SJCRH30 (cell line): Measurements from ENCODE around the gene TMEM39A. TPM values are rescaled to one million over a fixed set of nuclear protein-coding genes. Genes with fewer than 3 reads are reported as not detected.
A peak's percentile ranks its signal among the peaks of the same experiment; 100 is the strongest.

ENCODE experiments used
- DNase-seq, 2 experiments: peaks; one replicate each; pipeline ENCODE4 v3.0.0-alpha.2; 2015 to 2020
- H3K27ac ChIP-seq: fragments of 250-450 bp; sonication (Bioruptor Pico); 2 replicates; pipeline ENCODE4 v1.5.1; 2020; ENCODE audit warnings: mild to moderate bottlenecking, moderate library complexity
- H3K27me3 ChIP-seq: fragments of 250-450 bp; sonication (Bioruptor Pico); 2 replicates; pipeline ENCODE4 v1.5.1; 2020; ENCODE audit warnings: mild to moderate bottlenecking, moderate library complexity
- H3K36me3 ChIP-seq: fragments of 250-450 bp; sonication (Bioruptor Pico); 2 replicates; pipeline ENCODE4 v1.5.1; 2020; ENCODE audit warnings: mild to moderate bottlenecking, moderate library complexity
- H3K4me1 ChIP-seq: fragments of 250-450 bp; sonication (Bioruptor Pico); 2 replicates; pipeline ENCODE4 v1.5.1; 2020; ENCODE audit warnings: mild to moderate bottlenecking, moderate library complexity
- H3K4me3 ChIP-seq: fragments of 250-450 bp; sonication (Bioruptor Pico); 2 replicates; pipeline ENCODE4 v1.5.1; 2020; ENCODE audit warnings: mild to moderate bottlenecking, moderate library complexity
- H3K9me3 ChIP-seq: fragments of 250-450 bp; sonication (Bioruptor Pico); replicated peaks from 2 replicates; pipeline ENCODE4 v1.5.1; 2020; ENCODE audit warnings: mild to moderate bottlenecking, moderate library complexity
- total RNA-seq: library from RNA; depleted of rRNA; stranded (reverse); fragments of >200 nt; shearing (Covaris generic); gene quantifications from 2 replicates; pipeline ENCODE4 v1.2.3, GENCODE V29; 2014; rRNA removed

TMEM39A gene
- total RNA-seq, 1 experiment from 2014 or later = 38.7 TPM

DNA sequence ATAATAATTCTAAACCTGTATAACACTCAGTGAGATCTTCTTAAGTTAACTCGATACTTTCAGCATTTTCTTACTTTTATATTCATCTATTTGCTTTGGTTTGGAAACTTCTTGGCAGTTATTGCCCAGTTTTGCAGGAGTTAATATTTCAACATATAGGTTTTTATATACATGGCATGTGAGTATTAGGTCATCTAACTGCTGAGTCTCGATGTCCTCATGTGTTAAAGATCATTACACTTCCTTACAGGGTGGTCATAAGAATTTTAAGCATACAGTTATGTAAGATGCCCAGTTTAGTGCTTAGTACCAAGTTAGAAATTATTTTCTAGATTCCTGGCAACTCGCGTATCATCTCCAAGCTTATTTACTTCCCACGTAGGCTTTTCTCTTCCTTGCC lies 62.9 kb downstream of the TMEM39A start:
- no peak overlapping the region for H3K27ac ChIP-seq
- H3K36me3 ChIP-seq = peaks cover 24% of the 10 kb centered on the region
- H3K4me1 ChIP-seq = no peaks in the 10 kb centered on the region

DNA sequence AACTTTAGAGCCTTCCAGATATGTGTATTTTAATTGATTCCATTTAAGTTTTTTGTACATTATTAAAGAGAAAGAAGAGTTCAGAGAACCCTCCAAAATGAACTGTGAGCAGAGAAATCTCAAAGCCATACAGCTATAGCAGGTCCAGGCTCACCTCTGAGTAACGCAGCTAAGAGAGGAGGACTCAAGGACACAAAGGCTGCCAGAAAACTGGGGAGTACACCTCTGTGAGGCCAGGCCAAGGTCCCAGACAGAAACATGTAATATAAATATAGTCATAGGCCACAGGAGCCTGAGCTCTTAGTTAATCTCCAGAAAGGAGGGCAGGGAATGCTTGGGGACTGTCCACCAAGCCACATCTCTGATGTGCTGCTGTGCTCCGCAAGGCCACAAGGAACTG lies 66.5 kb downstream of the TMEM39A start:
- H3K36me3 ChIP-seq = peaks cover 10% of the 10 kb centered on the region
- H3K9me3 ChIP-seq = no peaks in the 10 kb centered on the region; the same call in 1 of the 2 replicates

More for the DNA sequence above, 62.9 kb downstream of the TMEM39A start:
- Histone ChIP-seq H3K4me3 (no peak overlapping the region), H3K9me3 (no peaks in the 10 kb centered on the region; the same call in 1 of the 2 replicates), H3K27me3 (no peaks in the 10 kb centered on the region)
- no peak for DNase-seq

DNA sequence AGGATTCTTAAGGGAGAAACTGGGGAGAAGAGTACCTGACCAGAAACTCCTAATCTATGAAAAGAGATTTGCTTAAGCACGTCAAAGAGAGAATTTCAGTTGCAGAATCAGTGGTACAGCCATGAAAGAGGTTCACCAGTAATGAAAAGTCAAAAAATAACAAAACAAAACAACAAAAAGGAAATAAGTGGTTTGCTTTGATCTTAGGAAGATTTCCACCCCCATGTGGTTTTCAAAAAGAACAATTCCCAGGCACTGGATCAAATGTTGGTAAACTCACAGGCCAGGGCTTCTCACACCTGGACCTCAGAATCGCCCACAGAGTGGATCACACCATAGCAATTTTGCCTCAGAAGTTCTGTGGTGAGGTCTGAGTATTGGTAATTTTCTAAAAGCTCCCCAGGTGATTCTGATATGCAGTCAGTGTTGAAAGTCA lies 67.5 kb downstream of the TMEM39A start:
- H3K36me3 ChIP-seq = peaks cover 13% of the 10 kb centered on the region
- H3K27ac ChIP-seq = no peak overlapping the region
- H3K4me3 ChIP-seq = no peak overlapping the region
- no peaks in the 10 kb centered on the region for H3K27me3 ChIP-seq
- no peaks in the 10 kb centered on the region; the same call in 1 of the 2 replicates for H3K9me3 ChIP-seq
- DNase-seq = no peak
- no peaks in the 10 kb centered on the region for H3K4me1 ChIP-seq

More for the DNA sequence above, 66.5 kb downstream of the TMEM39A start:
- H3K4me1 ChIP-seq = no peaks in the 10 kb centered on the region
- H3K27ac ChIP-seq = no peak overlapping the region
- no peak overlapping the region for H3K4me3 ChIP-seq
- DNase-seq = no peak
- H3K27me3 ChIP-seq = no peaks in the 10 kb centered on the region

DNA sequence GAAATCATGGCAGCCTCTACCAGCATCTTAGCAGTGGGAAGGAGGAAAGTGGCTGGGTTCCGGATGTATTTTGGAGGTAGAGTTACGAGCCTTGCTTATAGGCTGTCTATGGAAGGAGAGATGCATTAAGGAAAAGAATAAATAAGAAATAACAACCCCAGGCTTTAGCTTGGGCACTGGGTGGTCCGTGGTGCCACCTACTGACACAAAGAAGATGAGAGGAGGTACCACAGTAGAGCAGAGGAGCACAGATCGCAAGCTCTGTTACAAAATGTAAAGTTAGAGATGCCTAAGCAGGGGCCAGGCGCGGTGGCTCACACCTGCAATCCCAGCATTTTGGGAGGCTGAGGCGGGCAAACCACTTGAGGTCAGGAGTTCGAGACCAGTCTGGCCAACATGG lies 74.8 kb downstream of the TMEM39A start:
- Histone ChIP-seq H3K4me3 (no peak overlapping the region), H3K4me1 (no peaks in the 10 kb centered on the region), H3K27ac (no peak overlapping the region), H3K36me3 (peaks cover 6% of the 10 kb centered on the region; the same call in 1 of the 2 replicates), H3K9me3 (no peaks in the 10 kb centered on the region), H3K27me3 (no peaks in the 10 kb centered on the region)
- DNase-seq = peak; percentile 19 to 42

DNA sequence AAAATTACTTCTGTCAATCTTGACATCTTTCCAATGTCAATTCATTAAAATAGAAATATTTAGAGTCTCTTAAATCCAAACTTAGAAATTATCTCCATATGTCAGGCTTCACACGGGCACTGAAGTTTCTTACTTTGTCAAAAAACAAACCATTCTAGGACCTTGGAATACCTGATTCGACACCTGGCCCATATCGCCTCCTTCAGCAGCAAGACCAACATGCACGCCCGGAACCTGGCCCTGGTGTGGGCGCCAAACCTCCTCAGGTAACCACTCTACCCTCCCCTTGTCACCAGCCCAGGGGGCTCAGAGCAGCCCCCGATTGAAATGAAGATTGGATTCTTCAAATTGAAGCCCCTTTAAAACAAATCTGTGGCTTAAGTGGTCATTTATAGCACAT lies 81.3 kb downstream of the TMEM39A start:
- H3K27me3 ChIP-seq = no peaks in the 10 kb centered on the region
- H3K27ac ChIP-seq = no peak overlapping the region
- H3K4me1 ChIP-seq = no peaks in the 10 kb centered on the region
- DNase-seq = no peak
- peaks cover 3% of the 10 kb centered on the region; the same call in 1 of the 2 replicates for H3K36me3 ChIP-seq
- no peak overlapping the region for H3K4me3 ChIP-seq
- H3K9me3 ChIP-seq = no peaks in the 10 kb centered on the region

DNA sequence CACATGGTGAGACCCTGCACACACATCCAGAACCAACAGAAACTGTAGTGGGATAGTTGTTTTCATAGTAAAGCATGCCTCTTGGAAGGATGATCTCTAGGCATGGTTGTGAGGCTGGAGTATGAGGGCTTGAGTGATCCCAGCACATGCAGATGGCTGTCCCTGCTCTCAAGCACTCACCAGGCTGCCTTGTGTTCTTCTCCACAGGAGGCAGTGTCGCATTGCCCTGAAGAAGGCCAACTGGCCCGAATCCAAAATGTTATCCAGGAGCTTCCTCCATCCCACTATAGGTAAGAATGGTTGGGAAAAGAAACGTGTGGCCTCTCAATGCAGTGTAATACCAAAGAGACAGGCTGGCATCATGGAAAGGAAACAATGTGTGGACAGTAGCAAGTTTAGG lies 82.7 kb downstream of the TMEM39A start:
- Histone ChIP-seq H3K9me3 (no peaks in the 10 kb centered on the region), H3K4me3 (no peak overlapping the region), H3K36me3 (peaks cover 3% of the 10 kb centered on the region; the same call in 1 of the 2 replicates), H3K27me3 (no peaks in the 10 kb centered on the region), H3K4me1 (no peaks in the 10 kb centered on the region), H3K27ac (no peak overlapping the region)
- DNase-seq = peak; percentile 38 to 55

Other genes with a start within 250 kb of the TMEM39A start
- gene B4GALT4, start 222.7 kb downstream of the TMEM39A start, total RNA-seq = 17.2 and 19.2 TPM in 2 replicates
- gene ARHGAP31, start 169.2 kb downstream of the TMEM39A start, total RNA-seq = 7.9 and 9.9 TPM in 2 replicates
- gene POGLUT1, start 5.3 kb upstream of the TMEM39A start, total RNA-seq = 16.4 and 18.6 TPM in 2 replicates
- gene TIMMDC1, start 34.9 kb upstream of the TMEM39A start, total RNA-seq = 67.9 and 74.0 TPM in 2 replicates
- 0.12 TPM in 1 of 2 replicates, not detected in the other for gene CD80, start 96.0 kb upstream of the TMEM39A start, total RNA-seq
- gene ADPRH, start 115.9 kb upstream of the TMEM39A start, total RNA-seq = 0.06 and 0.15 TPM in 2 replicates
- 1.2 and 1.4 TPM in 2 replicates for gene PLA1A, start 134.3 kb upstream of the TMEM39A start, total RNA-seq
- gene POPDC2, start 197.0 kb upstream of the TMEM39A start, total RNA-seq = 0.10 TPM in 1 of 2 replicates, not detected in the other
- 48.9 and 62.9 TPM in 2 replicates for gene COX17, start 213.8 kb upstream of the TMEM39A start, total RNA-seq
- gene CFAP91, start 239.4 kb upstream of the TMEM39A start, total RNA-seq = 0.08 and 0.10 TPM in 2 replicates